HCT116 (cell line): ENCODE measurements around the gene GDPD3.

ENCODE experiments used
- EZH2 ChIP-seq: fragments of 200-600 bp; sonication (generic); IDR thresholded peaks from 2 replicates; pipeline ENCODE4 v1.6.1; 2017; ENCODE audit warnings: antibody characterized with exemption, mixed run types
- POLR2A ChIP-seq: IDR thresholded peaks from 2 replicates; pipeline ENCODE4 v1.7.0; 2011; ENCODE audit warnings: borderline replicate concordance; ENCODE audit not compliant: insufficient read depth, insufficient read length; ENCODE audit errors: extremely low read depth
- SIN3A ChIP-seq: IDR thresholded peaks from 2 replicates; pipeline ENCODE4 v1.6.1; 2012; ENCODE audit warnings: low read depth
- SP1 ChIP-seq: IDR thresholded peaks from 2 replicates; pipeline ENCODE4 v1.6.1; 2012; ENCODE audit warnings: low read depth
- ZFX ChIP-seq: fragments of 450-650 bp; IDR thresholded peaks from 2 replicates; pipeline ENCODE4 v1.6.1; 2017
- TF ChIP-seq, protein P1 (sequence below), 3 experiments: fragments of 200-600 bp in 1 of 3; sonication (generic) in 1 of 3; IDR thresholded peaks in 2 of 3; conservative IDR thresholded peaks in 1 of 3; 2 replicates each; pipeline ENCODE4 v1.5.1; 2012 to 2017; ENCODE audit warnings: low read depth in 2 of 3, low read length in 2 of 3, antibody characterized with exemption in 1 of 3, borderline replicate concordance in 1 of 3, control low read depth in 1 of 3, mild to moderate bottlenecking in 1 of 3, mixed read lengths in 1 of 3, mixed run types in 1 of 3, moderate library complexity in 1 of 3; ENCODE audit not compliant: insufficient read depth in 1 of 3
- TF ChIP-seq, protein P2 (sequence below): IDR thresholded peaks from 2 replicates; pipeline ENCODE4 v1.6.1; 2012; ENCODE audit warnings: low read depth
- TF ChIP-seq, protein P3 (sequence below): IDR thresholded peaks from 2 replicates; pipeline ENCODE4 v1.6.1; 2011; ENCODE audit warnings: mild to moderate bottlenecking, low read length, moderate library complexity; ENCODE audit not compliant: insufficient replicate concordance; ENCODE audit errors: extremely low read depth
- TF ChIP-seq, protein P4 (sequence below): IDR thresholded peaks from 2 replicates; pipeline ENCODE4 v1.6.1; 2012

DNA sequence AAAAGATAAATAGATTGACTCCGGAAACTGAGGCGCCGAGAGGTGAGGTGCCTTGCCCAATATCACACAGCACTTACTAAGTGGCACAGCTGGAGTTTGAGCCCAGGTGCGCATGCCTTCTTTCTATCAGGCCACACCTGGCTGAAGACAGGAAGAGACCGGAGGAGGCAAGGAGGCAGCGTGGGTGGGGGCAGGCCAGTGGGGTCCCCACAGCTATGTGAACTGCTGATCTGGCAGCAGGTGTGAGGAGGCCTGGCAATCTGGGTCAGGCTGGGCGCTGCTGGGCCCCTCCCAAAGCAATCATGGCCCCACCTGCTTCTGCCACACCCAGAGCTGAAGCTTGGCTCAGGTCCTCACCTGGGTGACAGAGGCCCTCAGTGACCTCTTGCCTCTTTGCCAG lies 1.9 kb upstream of the GDPD3 start:
- TF ChIP-seq SIN3A, result no peak
- TF ChIP-seq EZH2, result no peak
- TF ChIP-seq POLR2A, result no peak
- no peak for TF ChIP-seq SP1
- TF ChIP-seq ZFX, result no peak
- TF ChIP-seq, protein P1, sequence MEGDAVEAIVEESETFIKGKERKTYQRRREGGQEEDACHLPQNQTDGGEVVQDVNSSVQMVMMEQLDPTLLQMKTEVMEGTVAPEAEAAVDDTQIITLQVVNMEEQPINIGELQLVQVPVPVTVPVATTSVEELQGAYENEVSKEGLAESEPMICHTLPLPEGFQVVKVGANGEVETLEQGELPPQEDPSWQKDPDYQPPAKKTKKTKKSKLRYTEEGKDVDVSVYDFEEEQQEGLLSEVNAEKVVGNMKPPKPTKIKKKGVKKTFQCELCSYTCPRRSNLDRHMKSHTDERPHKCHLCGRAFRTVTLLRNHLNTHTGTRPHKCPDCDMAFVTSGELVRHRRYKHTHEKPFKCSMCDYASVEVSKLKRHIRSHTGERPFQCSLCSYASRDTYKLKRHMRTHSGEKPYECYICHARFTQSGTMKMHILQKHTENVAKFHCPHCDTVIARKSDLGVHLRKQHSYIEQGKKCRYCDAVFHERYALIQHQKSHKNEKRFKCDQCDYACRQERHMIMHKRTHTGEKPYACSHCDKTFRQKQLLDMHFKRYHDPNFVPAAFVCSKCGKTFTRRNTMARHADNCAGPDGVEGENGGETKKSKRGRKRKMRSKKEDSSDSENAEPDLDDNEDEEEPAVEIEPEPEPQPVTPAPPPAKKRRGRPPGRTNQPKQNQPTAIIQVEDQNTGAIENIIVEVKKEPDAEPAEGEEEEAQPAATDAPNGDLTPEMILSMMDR (IDR thresholded peaks at IDR 0.05 in 2 of 3, conservative IDR thresholded peaks at IDR 0.05 in 1 of 3; ENCODE audit: borderline replicate concordance in 1 of 3, insufficient read depth in 1 of 3, low read depth in 2 of 3, low read length in 2 of 3), result no peak
- TF ChIP-seq, protein P2, sequence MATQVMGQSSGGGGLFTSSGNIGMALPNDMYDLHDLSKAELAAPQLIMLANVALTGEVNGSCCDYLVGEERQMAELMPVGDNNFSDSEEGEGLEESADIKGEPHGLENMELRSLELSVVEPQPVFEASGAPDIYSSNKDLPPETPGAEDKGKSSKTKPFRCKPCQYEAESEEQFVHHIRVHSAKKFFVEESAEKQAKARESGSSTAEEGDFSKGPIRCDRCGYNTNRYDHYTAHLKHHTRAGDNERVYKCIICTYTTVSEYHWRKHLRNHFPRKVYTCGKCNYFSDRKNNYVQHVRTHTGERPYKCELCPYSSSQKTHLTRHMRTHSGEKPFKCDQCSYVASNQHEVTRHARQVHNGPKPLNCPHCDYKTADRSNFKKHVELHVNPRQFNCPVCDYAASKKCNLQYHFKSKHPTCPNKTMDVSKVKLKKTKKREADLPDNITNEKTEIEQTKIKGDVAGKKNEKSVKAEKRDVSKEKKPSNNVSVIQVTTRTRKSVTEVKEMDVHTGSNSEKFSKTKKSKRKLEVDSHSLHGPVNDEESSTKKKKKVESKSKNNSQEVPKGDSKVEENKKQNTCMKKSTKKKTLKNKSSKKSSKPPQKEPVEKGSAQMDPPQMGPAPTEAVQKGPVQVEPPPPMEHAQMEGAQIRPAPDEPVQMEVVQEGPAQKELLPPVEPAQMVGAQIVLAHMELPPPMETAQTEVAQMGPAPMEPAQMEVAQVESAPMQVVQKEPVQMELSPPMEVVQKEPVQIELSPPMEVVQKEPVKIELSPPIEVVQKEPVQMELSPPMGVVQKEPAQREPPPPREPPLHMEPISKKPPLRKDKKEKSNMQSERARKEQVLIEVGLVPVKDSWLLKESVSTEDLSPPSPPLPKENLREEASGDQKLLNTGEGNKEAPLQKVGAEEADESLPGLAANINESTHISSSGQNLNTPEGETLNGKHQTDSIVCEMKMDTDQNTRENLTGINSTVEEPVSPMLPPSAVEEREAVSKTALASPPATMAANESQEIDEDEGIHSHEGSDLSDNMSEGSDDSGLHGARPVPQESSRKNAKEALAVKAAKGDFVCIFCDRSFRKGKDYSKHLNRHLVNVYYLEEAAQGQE, result no peak
- TF ChIP-seq, protein P3, sequence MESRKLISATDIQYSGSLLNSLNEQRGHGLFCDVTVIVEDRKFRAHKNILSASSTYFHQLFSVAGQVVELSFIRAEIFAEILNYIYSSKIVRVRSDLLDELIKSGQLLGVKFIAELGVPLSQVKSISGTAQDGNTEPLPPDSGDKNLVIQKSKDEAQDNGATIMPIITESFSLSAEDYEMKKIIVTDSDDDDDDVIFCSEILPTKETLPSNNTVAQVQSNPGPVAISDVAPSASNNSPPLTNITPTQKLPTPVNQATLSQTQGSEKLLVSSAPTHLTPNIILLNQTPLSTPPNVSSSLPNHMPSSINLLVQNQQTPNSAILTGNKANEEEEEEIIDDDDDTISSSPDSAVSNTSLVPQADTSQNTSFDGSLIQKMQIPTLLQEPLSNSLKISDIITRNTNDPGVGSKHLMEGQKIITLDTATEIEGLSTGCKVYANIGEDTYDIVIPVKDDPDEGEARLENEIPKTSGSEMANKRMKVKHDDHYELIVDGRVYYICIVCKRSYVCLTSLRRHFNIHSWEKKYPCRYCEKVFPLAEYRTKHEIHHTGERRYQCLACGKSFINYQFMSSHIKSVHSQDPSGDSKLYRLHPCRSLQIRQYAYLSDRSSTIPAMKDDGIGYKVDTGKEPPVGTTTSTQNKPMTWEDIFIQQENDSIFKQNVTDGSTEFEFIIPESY, result no peak
- TF ChIP-seq, protein P4, sequence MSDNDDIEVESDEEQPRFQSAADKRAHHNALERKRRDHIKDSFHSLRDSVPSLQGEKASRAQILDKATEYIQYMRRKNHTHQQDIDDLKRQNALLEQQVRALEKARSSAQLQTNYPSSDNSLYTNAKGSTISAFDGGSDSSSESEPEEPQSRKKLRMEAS, result no peak
